Tibial artery (tissue), 4 donors: ENCODE measurements around the gene FAM131B.

Experiments
- DNase-seq, 2 donors: peaks; one replicate each; pipeline ENCODE4 v3.0.0-alpha.2; 2019
- H3K27ac ChIP-seq, 2 donors: fragments of 200-600 bp; sonication (generic) in 1 of 2; 1 replicate in 1 of 2; 2 replicates in 1 of 2; pipeline ENCODE4 v1.5.1; 2018 to 2019; ENCODE audit warnings: mild to moderate bottlenecking in 1 of 2
- H3K27me3 ChIP-seq, 2 donors: fragments of 200-600 bp; sonication (generic) in 1 of 2; one replicate each; pipeline versions ENCODE4 v1.5.1 to v1.6.0; 2016 to 2019
- H3K36me3 ChIP-seq, 3 donors: fragments of 200-600 bp; sonication (generic) in 2 of 3; one replicate each; pipeline ENCODE4 v1.5.1; 2016 to 2019; ENCODE audit warnings: mild to moderate bottlenecking in 2 of 3
- H3K4me1 ChIP-seq, 4 donors: fragments of 200-600 bp; sonication (generic) in 2 of 4; 1 replicate in 3 of 4; 2 replicates in 1 of 4; pipeline ENCODE4 v1.5.1; 2016 to 2019
- H3K4me3 ChIP-seq, 2 donors: fragments of 200-600 bp; sonication (generic) in 1 of 2; 1 replicate in 1 of 2; 2 replicates in 1 of 2; pipeline ENCODE4 v1.5.1; 2018 to 2019; ENCODE audit warnings: mild to moderate bottlenecking in 2 of 2
- H3K9me3 ChIP-seq, 3 donors: fragments of 200-600 bp; sonication (generic) in 1 of 3; one replicate each; pipeline ENCODE4 v1.5.1; 2016 to 2019
- intact Hi-C: fragments of 100-400 bp; cut with DNase I; formaldehyde crosslinking; loops from one replicate; pipeline ENCODE4 v1.15.0; 2023; ENCODE audit warnings: low total_unique reads
- TF ChIP-seq, protein P1 (sequence below), 2 experiments: fragments of 200-600 bp in 1 of 2; fragments of 450-650 bp in 1 of 2; IDR thresholded peaks; one replicate each; pipeline ENCODE4 v1.5.1; 2017 to 2019; ENCODE audit warnings: antibody characterized with exemption in 2 of 2, mild to moderate bottlenecking in 1 of 2, moderate library complexity in 1 of 2

FAM131B gene

DNA sequence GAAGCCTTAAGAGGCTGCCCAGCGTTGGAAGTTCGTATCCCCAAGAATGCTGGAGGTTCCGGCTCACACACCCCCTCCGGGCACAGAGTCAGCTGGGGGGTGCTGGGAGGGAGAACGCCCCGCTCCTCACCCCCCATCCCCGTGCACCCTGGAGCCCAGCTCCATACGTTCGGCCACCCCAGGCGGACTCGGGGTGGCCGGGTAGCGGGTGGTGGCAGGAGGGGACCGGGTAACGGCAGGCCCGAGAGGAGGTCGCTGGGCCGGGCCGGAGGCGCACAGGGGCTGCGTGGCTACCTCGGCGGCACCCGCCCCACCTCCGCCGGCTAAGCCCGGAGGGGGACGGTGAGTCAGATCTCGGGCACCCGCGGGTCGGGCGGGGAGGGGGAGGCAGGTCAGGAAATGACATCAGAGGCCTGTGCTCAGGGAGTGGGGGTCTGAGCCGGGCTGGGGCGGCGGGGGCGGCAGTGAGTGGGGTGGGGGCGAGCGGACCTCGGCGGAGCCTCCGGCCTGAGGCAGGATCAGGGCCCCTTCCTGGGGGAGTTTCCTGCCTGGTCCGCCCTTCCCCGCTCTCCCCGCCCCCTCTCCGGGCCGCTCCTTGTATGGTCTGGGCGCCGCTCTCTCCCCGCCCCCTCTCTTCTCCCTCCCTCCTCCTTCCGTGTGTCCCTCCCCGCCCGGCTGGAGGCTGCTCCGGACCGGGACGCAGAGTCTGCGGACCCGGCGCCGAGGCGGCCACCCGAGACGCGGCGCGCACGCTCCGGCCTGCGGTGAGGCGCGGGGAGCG, 18.3 kb upstream of the FAM131B start, which contains the start of gene ZYX:
Gene ZYX (plus strand): TSS at position 700 of the 781 bp plus-strand sequence. CDS start 227 bp downstream, outside the sequence.
- intact Hi-C loops, result loop anchor here (5.0 kb wide), 1 partner anchor 36 kb away; no protein-coding TSS in a partner anchor
- H3K27me3 ChIP-seq, result no peaks in the 10 kb centered on the region
- no peaks in the 10 kb centered on the region for H3K9me3 ChIP-seq
- peak; percentile 97 to 98 for DNase-seq
- H3K4me3 ChIP-seq, result peak within 1 kb of the TSS; percentile 69 to 98
- peak within 1 kb of the TSS; percentile 96 to 100 for H3K27ac ChIP-seq
- TF ChIP-seq, protein P1, sequence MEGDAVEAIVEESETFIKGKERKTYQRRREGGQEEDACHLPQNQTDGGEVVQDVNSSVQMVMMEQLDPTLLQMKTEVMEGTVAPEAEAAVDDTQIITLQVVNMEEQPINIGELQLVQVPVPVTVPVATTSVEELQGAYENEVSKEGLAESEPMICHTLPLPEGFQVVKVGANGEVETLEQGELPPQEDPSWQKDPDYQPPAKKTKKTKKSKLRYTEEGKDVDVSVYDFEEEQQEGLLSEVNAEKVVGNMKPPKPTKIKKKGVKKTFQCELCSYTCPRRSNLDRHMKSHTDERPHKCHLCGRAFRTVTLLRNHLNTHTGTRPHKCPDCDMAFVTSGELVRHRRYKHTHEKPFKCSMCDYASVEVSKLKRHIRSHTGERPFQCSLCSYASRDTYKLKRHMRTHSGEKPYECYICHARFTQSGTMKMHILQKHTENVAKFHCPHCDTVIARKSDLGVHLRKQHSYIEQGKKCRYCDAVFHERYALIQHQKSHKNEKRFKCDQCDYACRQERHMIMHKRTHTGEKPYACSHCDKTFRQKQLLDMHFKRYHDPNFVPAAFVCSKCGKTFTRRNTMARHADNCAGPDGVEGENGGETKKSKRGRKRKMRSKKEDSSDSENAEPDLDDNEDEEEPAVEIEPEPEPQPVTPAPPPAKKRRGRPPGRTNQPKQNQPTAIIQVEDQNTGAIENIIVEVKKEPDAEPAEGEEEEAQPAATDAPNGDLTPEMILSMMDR (IDR thresholded peaks at IDR 0.05), result no peak
- peaks cover 0 to 56% (median 48%) of the 10 kb centered on the region in 4 donors for H3K4me1 ChIP-seq
- peaks cover 0 to 12% (median 0%) of the 10 kb centered on the region in 3 donors for H3K36me3 ChIP-seq

DNA sequence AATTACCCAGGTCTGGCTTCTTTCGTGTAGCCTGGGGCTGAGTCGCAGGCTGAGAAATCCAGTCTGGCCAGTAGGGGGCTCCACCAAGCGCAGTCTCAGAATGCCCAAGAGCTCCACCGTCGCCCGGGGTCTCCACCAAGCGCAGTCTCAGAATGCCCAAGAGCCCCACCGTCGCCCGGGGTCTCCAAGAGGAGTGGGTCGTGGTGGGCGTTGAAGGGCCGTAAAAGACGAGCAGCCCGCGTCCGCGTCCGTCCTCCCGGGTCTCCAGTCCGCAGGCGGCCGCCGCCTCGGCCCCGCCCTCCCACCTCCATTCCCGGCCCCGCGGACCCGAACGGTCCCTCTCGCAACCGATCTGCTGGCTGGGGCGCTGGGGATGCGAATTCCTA, 17.7 kb upstream of the FAM131B start:
- intact Hi-C loops, result loop anchor here (5.0 kb wide), 1 partner anchor 37 kb away; no protein-coding TSS in a partner anchor
- H3K9me3 ChIP-seq, result no peaks in the 10 kb centered on the region
- H3K4me3 ChIP-seq, result peak overlapping the region; percentile 69 to 98
- peaks cover 0 to 12% (median 0%) of the 10 kb centered on the region in 3 donors for H3K36me3 ChIP-seq
- H3K4me1 ChIP-seq, result peaks cover 0 to 51% (median 42%) of the 10 kb centered on the region in 4 donors
- H3K27ac ChIP-seq, result peak overlapping the region; percentile 96 to 100
- no peaks in the 10 kb centered on the region for H3K27me3 ChIP-seq
- peak; percentile 86 to 94 for DNase-seq
- TF ChIP-seq, protein P1 (IDR thresholded peaks at IDR 0.05), result peak; percentile 83 to 87

DNA sequence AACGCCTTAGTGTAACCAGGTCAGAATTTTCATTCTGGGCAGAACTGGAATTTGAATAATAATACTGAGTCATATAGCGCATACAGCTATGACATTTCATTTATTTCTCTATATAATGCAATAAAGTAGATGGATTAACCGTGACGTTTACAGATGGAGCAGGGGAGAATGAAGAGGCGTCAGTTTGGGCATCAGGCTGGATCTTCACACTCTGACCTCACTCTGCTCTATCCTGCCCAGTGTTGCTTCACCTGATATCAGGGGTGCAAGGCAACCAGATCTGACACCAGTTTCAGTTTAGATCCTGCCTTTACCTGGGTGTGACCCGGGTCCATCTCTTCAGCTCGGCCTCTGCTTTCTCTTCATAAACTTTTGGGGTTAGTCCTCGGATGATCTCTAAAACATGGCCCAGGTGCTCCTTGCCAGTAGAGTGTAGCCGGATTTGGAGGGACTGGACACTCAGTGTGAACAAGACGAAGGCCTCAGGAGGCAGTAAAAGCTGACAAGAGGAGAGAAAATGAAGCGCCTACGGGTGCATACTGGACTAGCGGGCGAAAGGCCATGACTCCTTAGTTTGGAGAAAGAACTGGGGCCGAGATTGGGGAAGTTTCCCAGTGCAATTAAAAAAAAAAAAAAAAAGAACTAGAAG, 17.2 kb upstream of the FAM131B start:
- H3K4me3 ChIP-seq, result peak overlapping the region; percentile 69 to 98
- no peaks in the 10 kb centered on the region for H3K27me3 ChIP-seq
- peaks cover 0 to 12% (median 0%) of the 10 kb centered on the region in 3 donors for H3K36me3 ChIP-seq
- no peak for DNase-seq
- intact Hi-C loops, result loop anchor here (5.0 kb wide), 1 partner anchor 38 kb away; no protein-coding TSS in a partner anchor
- H3K9me3 ChIP-seq, result no peaks in the 10 kb centered on the region
- TF ChIP-seq, protein P1 (IDR thresholded peaks at IDR 0.05), result no peak
- H3K27ac ChIP-seq, result peak overlapping the region; percentile 96 to 100
- H3K4me1 ChIP-seq, result peaks cover 0 to 45% (median 37%) of the 10 kb centered on the region in 4 donors

DNA sequence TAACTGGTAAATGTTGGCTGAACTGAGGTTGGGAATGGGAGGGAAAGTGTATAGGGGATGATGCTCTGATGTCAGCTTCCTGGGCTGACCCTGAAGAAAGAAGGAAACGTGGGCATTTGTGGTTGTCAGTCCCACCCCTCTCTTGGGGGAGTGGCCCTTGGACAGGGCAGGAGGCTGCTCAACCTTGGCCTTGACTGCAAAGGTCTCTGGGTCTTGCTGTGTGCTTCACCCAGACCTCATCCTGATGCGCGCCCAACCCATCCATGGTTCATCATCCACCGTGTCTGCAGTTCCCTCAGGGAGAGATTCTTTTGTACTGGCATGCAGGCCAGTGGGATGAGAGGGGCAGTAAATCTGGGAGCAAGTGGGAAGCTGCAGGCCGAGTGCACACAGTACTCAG, 13.9 kb upstream of the FAM131B start:
- intact Hi-C loops, result no loop called here
- H3K27ac ChIP-seq, result no peak overlapping the region
- H3K36me3 ChIP-seq, result peaks cover 0 to 2% (median 0%) of the 10 kb centered on the region in 3 donors

More for the DNA sequence above, 13.9 kb upstream of the FAM131B start:
- H3K9me3 ChIP-seq, result no peaks in the 10 kb centered on the region
- TF ChIP-seq, protein P1 (IDR thresholded peaks at IDR 0.05), result no peak
- DNase-seq, result peak in 1 of 2 donors; percentile 62
- H3K4me3 ChIP-seq, result no peak overlapping the region
- no peaks in the 10 kb centered on the region for H3K27me3 ChIP-seq
- peaks cover 0 to 23% (median 14%) of the 10 kb centered on the region in 4 donors for H3K4me1 ChIP-seq
